T-cell (primary cell): ENCODE results near the gene SP140. TPM values are rescaled to one million over a fixed set of nuclear protein-coding genes. Genes with fewer than 3 reads are reported as not detected.

Experiments
- ATAC-seq, 4 experiments: fragments of 200-7000 bp in 3 of 4; fragments of 150-1000 bp in 1 of 4; cut with Tn5 transposase; replicated peaks in 1 of 4; 1 replicate in 3 of 4; 2 replicates in 1 of 4; pipeline ENCODE4 v1.10.0; 2021; ENCODE audit warnings: moderate library complexity in 3 of 4, mild to moderate bottlenecking in 2 of 4, moderate number of reproducible peaks in 1 of 4
- CTCF ChIA-PET, 2 donors: fragments of 300-600 bp; sonication (Branson Sonifier 250); formaldehyde crosslinking; loops; one replicate each; lab custom pipeline; 2022; ENCODE audit warnings: antibody characterized with exemption in 2 of 2; lab: Charles Lee
- POLR2A ChIA-PET, 2 donors: fragments of 300-600 bp; sonication (Branson Sonifier 250); formaldehyde crosslinking; loops; one replicate each; lab custom pipeline; 2022; ENCODE audit warnings: antibody characterized with exemption in 2 of 2; lab: Charles Lee
- DNase-seq, 35 experiments: peaks; one replicate each; pipeline versions ENCODE4 v3.0.0 to v3.0.0-alpha.2; 2013 to 2023
- H3K27ac ChIP-seq: one replicate; pipeline ENCODE4 v1.5.1; 2013; ENCODE audit warnings: low read length
- H3K27me3 ChIP-seq, 2 experiments: replicated peaks in 1 of 2; 1 replicate in 1 of 2; 2 replicates in 1 of 2; pipeline versions ENCODE4 v1.6.1 to v1.7.0; 2013; ENCODE audit warnings: low read length in 1 of 2, mixed read lengths in 1 of 2; ENCODE audit not compliant: control insufficient read depth in 2 of 2, insufficient read depth in 2 of 2; ENCODE audit errors: extremely low read depth in 1 of 2
- H3K36me3 ChIP-seq, 2 donors: 1 replicate in 1 of 2; 2 replicates in 1 of 2; pipeline versions ENCODE4 v1.6.1 to v1.7.0; 2013; ENCODE audit warnings: low read length in 1 of 2; ENCODE audit not compliant: control insufficient read depth in 2 of 2, insufficient read depth in 1 of 2; ENCODE audit errors: extremely low read depth in 1 of 2
- H3K4me1 ChIP-seq, 2 experiments: 1 replicate in 1 of 2; 2 replicates in 1 of 2; pipeline versions ENCODE4 v1.6.1 to v1.7.0; 2013; ENCODE audit warnings: low read length in 2 of 2, mixed read lengths in 1 of 2; ENCODE audit not compliant: insufficient read depth in 2 of 2, control insufficient read depth in 1 of 2; ENCODE audit errors: extremely low read depth in 1 of 2
- H3K4me3 ChIP-seq, 2 donors: 1 replicate in 1 of 2; 2 replicates in 1 of 2; pipeline versions ENCODE4 v1.5.1 to v1.7.0; 2013; ENCODE audit warnings: mild to moderate bottlenecking in 2 of 2, low read length in 1 of 2, moderate library complexity in 1 of 2; ENCODE audit not compliant: control insufficient read depth in 1 of 2; ENCODE audit errors: extremely low read depth in 1 of 2
- H3K9me3 ChIP-seq: 2 replicates; pipeline ENCODE4 v1.7.0; 2013
- H3K27ac Mint-ChIP-seq, 2 donors: one replicate each; pipeline ENCODE4 v1.8.0; 2020 to 2021; ENCODE audit warnings: mild to moderate bottlenecking in 2 of 2, mixed read lengths in 2 of 2
- H3K27me3 Mint-ChIP-seq, 2 donors: one replicate each; pipeline ENCODE4 v1.8.0; 2021 to 2022; ENCODE audit warnings: mixed read lengths in 2 of 2
- H3K36me3 Mint-ChIP-seq: one replicate; pipeline ENCODE4 v1.8.0; 2021; ENCODE audit warnings: mixed read lengths
- H3K4me1 Mint-ChIP-seq, 3 donors: one replicate each; pipeline ENCODE4 v1.8.0; 2020 to 2022; ENCODE audit warnings: mixed read lengths in 3 of 3, mild to moderate bottlenecking in 1 of 3
- H3K4me3 Mint-ChIP-seq, 3 donors: one replicate each; pipeline ENCODE4 v1.8.0; 2020 to 2022; ENCODE audit warnings: mild to moderate bottlenecking in 3 of 3, mixed read lengths in 3 of 3, moderate library complexity in 3 of 3
- H3K9me3 Mint-ChIP-seq, 3 donors: one replicate each; pipeline ENCODE4 v1.8.0; 2020 to 2022; ENCODE audit warnings: mixed read lengths in 3 of 3
- WGBS: methylation state at CpG from one replicate; pipeline ENCODE4 v1.1.5; 2013; ENCODE audit warnings: missing lambda C conversion rate; ENCODE audit not compliant: insufficient coverage; 5-methylcytosine and 5-hydroxymethylcytosine counted together
- total RNA-seq, 35 experiments: library from RNA in 6 of 35; stranded (reverse) in 6 of 35; fragments of 120-200 nt in 1 of 35; gene quantifications; one replicate each; pipeline versions ENCODE4 v1.2.1 to v1.2.4 and lab custom pipeline; 2013 to 2026

The SP140 gene
- total RNA-seq, 5 donors from 2014 or later (not counting 1 experiment from before 2014, with no cell fraction given), result 49.3 to 68.0 (median 66.8) TPM

GRCh38 chr2:230312638-230313037 is 87.1 kb downstream of the SP140 start:
- H3K27me3 ChIP-seq, result no peaks in the 10 kb centered on the region
- Mint-ChIP-seq H3K4me1 (peaks cover 23 to 44% (median 25%) of the 10 kb centered on the region in 3 donors), H3K9me3 (no peaks in the 10 kb centered on the region), H3K36me3 (peaks cover 67% of the 10 kb centered on the region), H3K4me3 (no peak overlapping the region), H3K27me3 (no peaks in the 10 kb centered on the region), H3K27ac (peak overlapping the region in 1 of 2 donors; percentile 28)
- no peak overlapping the region for H3K27ac ChIP-seq
- no peak for DNase-seq
- WGBS, result no CpG with 5 or more reads among the region's 2 CpGs
- H3K4me1 ChIP-seq, result peaks cover 8 to 12% of the 10 kb centered on the region in 2 experiments
- no peak for ATAC-seq
- no peaks in the 10 kb centered on the region for H3K9me3 ChIP-seq
- CTCF ChIA-PET, result no interaction called here
- POLR2A ChIA-PET, result no interaction called here
- H3K4me3 ChIP-seq, result no peak overlapping the region
- peaks cover 0 to 20% of the 10 kb centered on the region in 2 donors for H3K36me3 ChIP-seq

GRCh38 chr2:230317366-230317765 is 91.8 kb downstream of the SP140 start:
- no peak for ATAC-seq
- Histone ChIP-seq H3K27ac (peak overlapping the region; percentile 76), H3K4me3 (no peak overlapping the region), H3K36me3 (peaks cover 0 to 15% of the 10 kb centered on the region in 2 donors), H3K9me3 (no peaks in the 10 kb centered on the region), H3K4me1 (peaks cover 43 to 51% of the 10 kb centered on the region in 2 experiments), H3K27me3 (no peaks in the 10 kb centered on the region)
- Mint-ChIP-seq H3K36me3 (peaks cover 35% of the 10 kb centered on the region), H3K4me1 (peaks cover 66 to 70% (median 69%) of the 10 kb centered on the region in 3 donors), H3K27ac (peak overlapping the region; percentile 90 to 92), H3K4me3 (peak overlapping the region in 1 of 3 donors; percentile 66), H3K27me3 (no peaks in the 10 kb centered on the region), H3K9me3 (no peaks in the 10 kb centered on the region)
- POLR2A ChIA-PET, result interaction anchor here in 1 of 2 donors (1.0 kb wide), 1 partner anchor 99 kb away, joined by 3 read pairs; no protein-coding TSS in a partner anchor
- DNase-seq, result no peak
- CTCF ChIA-PET, result interaction anchor here in 1 of 2 donors (0.6 to 1.1 kb wide), 2 partner anchors 126 to 670 kb away, joined by 3 to 4 read pairs; no protein-coding TSS in a partner anchor
- WGBS, result 100% methylated on average over 2 of the region's 3 CpGs

GRCh38 chr2:230318190-230319121 is 92.9 kb downstream of the SP140 start:
- H3K4me3 Mint-ChIP-seq, result peak overlapping the region; percentile 60 to 66 (median 65)
- H3K4me1 ChIP-seq, result peaks cover 43 to 59% of the 10 kb centered on the region in 2 experiments

GRCh38 chr2:230319211-230319862 is 93.8 kb downstream of the SP140 start:
- DNase-seq, result peak; percentile 45 to 89 (median 74)
- Mint-ChIP-seq H3K4me1 (peaks cover 76 to 83% (median 76%) of the 10 kb centered on the region in 3 donors), H3K9me3 (no peaks in the 10 kb centered on the region), H3K36me3 (peaks cover 17% of the 10 kb centered on the region), H3K27ac (peak overlapping the region; percentile 90 to 92), H3K27me3 (no peaks in the 10 kb centered on the region), H3K4me3 (peak overlapping the region; percentile 60 to 66 (median 65))
- 13% methylated on average over 1 of the region's 5 CpGs for WGBS
- H3K36me3 ChIP-seq, result peaks cover 0 to 7% of the 10 kb centered on the region in 2 donors
- no peaks in the 10 kb centered on the region for H3K9me3 ChIP-seq
- peak overlapping the region; percentile 13 to 48 for H3K4me3 ChIP-seq
- peak; percentile 96 to 97 (median 97) for ATAC-seq
- peaks cover 43 to 59% of the 10 kb centered on the region in 2 experiments for H3K4me1 ChIP-seq
- H3K27ac ChIP-seq, result peak overlapping the region; percentile 76
- H3K27me3 ChIP-seq, result no peaks in the 10 kb centered on the region
- ChIA-PET CTCF (interaction anchor here in 1 of 2 donors (0.6 to 1.0 kb wide), 2 partner anchors 26 to 100 kb away, joined by 3 read pairs; partner anchors contain the start of gene SP110), POLR2A (interaction anchor here in 1 of 2 donors (0.5 kb wide), 1 partner anchor 10 kb away, joined by 3 read pairs; no protein-coding TSS in a partner anchor)

More at GRCh38 chr2:230318190-230319121, 92.9 kb downstream of the SP140 start:
- Histone ChIP-seq H3K9me3 (no peaks in the 10 kb centered on the region), H3K36me3 (peaks cover 0 to 7% of the 10 kb centered on the region in 2 donors), H3K4me3 (peak overlapping the region; percentile 13 to 48), H3K27ac (peak overlapping the region; percentile 76), H3K27me3 (no peaks in the 10 kb centered on the region)
- Mint-ChIP-seq H3K36me3 (peaks cover 25% of the 10 kb centered on the region), H3K4me1 (peaks cover 72 to 76% (median 75%) of the 10 kb centered on the region in 3 donors), H3K27me3 (no peaks in the 10 kb centered on the region), H3K27ac (peak overlapping the region; percentile 90 to 92), H3K9me3 (no peaks in the 10 kb centered on the region)
- peak; percentile 10 to 22 (median 17) for ATAC-seq
- POLR2A ChIA-PET, result interaction anchor here (0.5 to 0.6 kb wide), 2 partner anchors 11 to 63 kb away, joined by 3 to 4 read pairs; no protein-coding TSS in a partner anchor
- peak in 2 of 35 experiments; percentile 29 to 40 for DNase-seq
- 36% methylated on average over 6 of the region's 6 CpGs for WGBS
- CTCF ChIA-PET, result interaction anchor here in 1 of 2 donors (1.0 kb wide), 1 partner anchor 99 kb away, joined by 3 read pairs; the partner anchor contains the start of gene SP110

GRCh38 chr2:230321031-230321430 is 95.5 kb downstream of the SP140 start:
- Mint-ChIP-seq H3K27ac (peak overlapping the region; percentile 66 to 70), H3K9me3 (no peaks in the 10 kb centered on the region), H3K4me1 (peaks cover 82 to 90% (median 87%) of the 10 kb centered on the region in 3 donors), H3K36me3 (peaks cover 2% of the 10 kb centered on the region), H3K4me3 (peak overlapping the region in 1 of 3 donors; percentile 69), H3K27me3 (no peaks in the 10 kb centered on the region)
- 100% methylated on average over 2 of the region's 2 CpGs for WGBS
- ChIA-PET POLR2A (no interaction called here), CTCF (interaction anchor here in 1 of 2 donors (0.5 to 1.2 kb wide), 2 partner anchors 11 to 732 kb away, joined by 4 to 5 read pairs; no protein-coding TSS in a partner anchor)
- peaks cover 0 to 4% of the 10 kb centered on the region in 2 donors for H3K36me3 ChIP-seq
- no peaks in the 10 kb centered on the region for H3K27me3 ChIP-seq
- H3K4me1 ChIP-seq, result peaks cover 41 to 69% of the 10 kb centered on the region in 2 experiments
- no peak for ATAC-seq
- H3K9me3 ChIP-seq, result no peaks in the 10 kb centered on the region
- no peak for DNase-seq
- H3K4me3 ChIP-seq, result no peak overlapping the region
- no peak overlapping the region for H3K27ac ChIP-seq
